Measurements from ENCODE around the gene MAP3K14.

MAP3K14 gene

GRCh38 chr17:45223539-45224528 is 93.0 kb downstream of the MAP3K14 start:
- no peak for DNase-seq (ENCODE audit: low spot score)

- peak; percentile 35 for DNase-seq (ENCODE audit: low spot score)
Observed at GRCh38 chr17:45222996-45223538, 93.8 kb downstream of the MAP3K14 start.

GRCh38 chr17:45222289-45222995 is 94.4 kb downstream of the MAP3K14 start:
- no peak for DNase-seq (ENCODE audit: low spot score)

GRCh38 chr17:45222014-45222288 is 94.9 kb downstream of the MAP3K14 start:
- DNase-seq (ENCODE audit: low spot score) = no peak

GRCh38 chr17:45221081-45222013 is 95.5 kb downstream of the MAP3K14 start, which contains the start of gene FMNL1:
Gene FMNL1, plus strand, starts transcription at chr17:45221885. Its CDS starts 240 bp downstream, at chr17:45222125.
- no peak for DNase-seq (ENCODE audit: low spot score)

- no peak for DNase-seq (ENCODE audit: low spot score)
Observed at GRCh38 chr17:45220079-45220478, 96.7 kb downstream of the MAP3K14 start.

- DNase-seq (ENCODE audit: low spot score) = peak; percentile 91
Observed at GRCh38 chr17:45218895-45219661, 97.7 kb downstream of the MAP3K14 start.
